Astrocyte (in vitro differentiated cells and primary cell): ENCODE data around the gene ARHGAP26. TPM values are rescaled to one million over a fixed set of nuclear protein-coding genes. Genes with fewer than 3 reads are reported as not detected.

ENCODE experiments used
- DNase-seq: peaks from one replicate; pipeline ENCODE4 v3.0.0-alpha.2; 2010; ENCODE audit warnings: low read depth
- FAIRE-seq: peaks from 2 replicates; lab custom pipeline; 2011; peaks lifted over from hg19 to GRCh38; lab: Jason Lieb, UNC
- H2AFZ ChIP-seq: 2 replicates; pipeline ENCODE4 v1.6.0; 2012; ENCODE audit warnings: low read depth, low read length, inconsistent platforms
- H3K27ac ChIP-seq: 2 replicates; pipeline ENCODE4 v1.5.1; 2011; ENCODE audit warnings: low read depth, low read length, inconsistent platforms
- H3K27me3 ChIP-seq: 2 replicates; pipeline ENCODE4 v1.6.0; 2011; ENCODE audit warnings: low read length, inconsistent platforms; ENCODE audit not compliant: insufficient read depth
- H3K36me3 ChIP-seq: 2 replicates; pipeline ENCODE4 v1.5.1; 2011; ENCODE audit warnings: low read length, inconsistent platforms; ENCODE audit not compliant: insufficient read depth
- H3K4me1 ChIP-seq: 2 replicates; pipeline ENCODE4 v1.5.1; 2011; ENCODE audit warnings: low read length, inconsistent platforms; ENCODE audit not compliant: insufficient read depth
- H3K4me2 ChIP-seq: 2 replicates; pipeline ENCODE4 v1.6.0; 2012; ENCODE audit warnings: low read length, inconsistent platforms
- H3K4me3 ChIP-seq: 2 replicates; pipeline ENCODE4 v1.5.1; 2011; ENCODE audit warnings: low read depth, mild to moderate bottlenecking, low read length, inconsistent platforms; ENCODE audit not compliant: insufficient read depth
- H3K79me2 ChIP-seq: 2 replicates; pipeline ENCODE4 v1.6.0; 2012; ENCODE audit warnings: mild to moderate bottlenecking, low read length, inconsistent platforms; ENCODE audit not compliant: insufficient read depth
- H3K9ac ChIP-seq: 2 replicates; pipeline ENCODE4 v1.6.0; 2012; ENCODE audit warnings: mild to moderate bottlenecking, low read length, inconsistent platforms
- H3K9me3 ChIP-seq: 2 replicates; pipeline ENCODE4 v1.5.1; 2012; ENCODE audit warnings: low read depth, mild to moderate bottlenecking, low read length, inconsistent platforms; ENCODE audit not compliant: insufficient read depth
- H4K20me1 ChIP-seq: 2 replicates; pipeline ENCODE4 v1.6.0; 2012; ENCODE audit warnings: low read length, inconsistent platforms; ENCODE audit not compliant: insufficient read depth
- H3K27ac Mint-ChIP-seq: one replicate; pipeline ENCODE4 v1.8.0; 2021; ENCODE audit warnings: mild to moderate bottlenecking, mixed read lengths; ENCODE audit not compliant: unreplicated experiment
- H3K27me3 Mint-ChIP-seq: one replicate; pipeline ENCODE4 v1.8.0; 2021; ENCODE audit warnings: low read depth, mixed read lengths; ENCODE audit not compliant: unreplicated experiment
- H3K36me3 Mint-ChIP-seq: one replicate; pipeline ENCODE4 v1.8.0; 2021; ENCODE audit warnings: low read depth, mixed read lengths; ENCODE audit not compliant: unreplicated experiment
- H3K4me1 Mint-ChIP-seq: one replicate; pipeline ENCODE4 v1.8.0; 2021; ENCODE audit warnings: low read depth, mixed read lengths; ENCODE audit not compliant: unreplicated experiment
- H3K4me3 Mint-ChIP-seq: one replicate; pipeline ENCODE4 v1.8.0; 2021; ENCODE audit warnings: mild to moderate bottlenecking, moderate library complexity, mixed read lengths; ENCODE audit not compliant: unreplicated experiment
- H3K9me3 Mint-ChIP-seq: one replicate; pipeline ENCODE4 v1.8.0; 2021; ENCODE audit warnings: mild to moderate bottlenecking, mixed read lengths; ENCODE audit not compliant: unreplicated experiment
- EZH2 ChIP-seq: IDR thresholded peaks from 2 replicates; pipeline ENCODE4 v1.6.1; 2012; ENCODE audit warnings: mild to moderate bottlenecking, low read length, inconsistent platforms; ENCODE audit not compliant: insufficient read depth
- total RNA-seq: library from RNA; stranded (reverse); gene quantifications from 2 replicates; pipeline ENCODE4 v1.2.1, GENCODE V29; 2021
- TF ChIP-seq, protein P1 (sequence below): IDR thresholded peaks from 2 replicates; pipeline ENCODE4 v1.5.1; 2011; ENCODE audit warnings: low read depth, mild to moderate bottlenecking, inconsistent platforms, low read length, moderate library complexity; ENCODE audit not compliant: insufficient read depth

Gene ARHGAP26
- total RNA-seq, 1 donor from 2014 or later, result 5.6 TPM

DNA sequence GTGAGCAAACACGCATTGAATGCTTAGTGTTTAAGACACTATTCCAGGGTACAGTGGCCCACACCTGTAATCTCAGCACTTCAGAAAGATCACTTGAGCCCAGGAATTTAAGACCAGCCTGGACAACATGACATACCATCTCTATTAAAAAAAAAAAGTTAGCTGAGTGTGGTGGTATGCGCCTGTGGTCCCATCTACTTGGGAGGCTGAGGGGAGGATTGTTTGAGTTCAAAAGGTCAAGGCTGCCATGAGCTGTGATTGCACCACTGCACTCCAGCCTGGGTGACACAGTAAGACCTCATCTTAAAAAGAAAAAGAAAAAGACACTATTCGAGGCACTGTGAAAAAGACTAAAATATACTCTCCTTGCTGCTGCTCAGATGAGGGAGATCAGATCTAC, 392.6 kb downstream of the ARHGAP26 start:
- no peak for DNase-seq
- Histone ChIP-seq H3K9me3 (no peaks in the 10 kb centered on the region), H3K79me2 (no peaks in the 10 kb centered on the region), H4K20me1 (no peaks in the 10 kb centered on the region), H3K36me3 (no peaks in the 10 kb centered on the region), H2AFZ (no peak overlapping the region), H3K27ac (no peak overlapping the region), H3K27me3 (no peaks in the 10 kb centered on the region), H3K4me2 (no peak overlapping the region), H3K4me3 (no peak overlapping the region), H3K9ac (no peak overlapping the region), H3K4me1 (no peaks in the 10 kb centered on the region)
- TF ChIP-seq EZH2, result no peak
- TF ChIP-seq, protein P1, sequence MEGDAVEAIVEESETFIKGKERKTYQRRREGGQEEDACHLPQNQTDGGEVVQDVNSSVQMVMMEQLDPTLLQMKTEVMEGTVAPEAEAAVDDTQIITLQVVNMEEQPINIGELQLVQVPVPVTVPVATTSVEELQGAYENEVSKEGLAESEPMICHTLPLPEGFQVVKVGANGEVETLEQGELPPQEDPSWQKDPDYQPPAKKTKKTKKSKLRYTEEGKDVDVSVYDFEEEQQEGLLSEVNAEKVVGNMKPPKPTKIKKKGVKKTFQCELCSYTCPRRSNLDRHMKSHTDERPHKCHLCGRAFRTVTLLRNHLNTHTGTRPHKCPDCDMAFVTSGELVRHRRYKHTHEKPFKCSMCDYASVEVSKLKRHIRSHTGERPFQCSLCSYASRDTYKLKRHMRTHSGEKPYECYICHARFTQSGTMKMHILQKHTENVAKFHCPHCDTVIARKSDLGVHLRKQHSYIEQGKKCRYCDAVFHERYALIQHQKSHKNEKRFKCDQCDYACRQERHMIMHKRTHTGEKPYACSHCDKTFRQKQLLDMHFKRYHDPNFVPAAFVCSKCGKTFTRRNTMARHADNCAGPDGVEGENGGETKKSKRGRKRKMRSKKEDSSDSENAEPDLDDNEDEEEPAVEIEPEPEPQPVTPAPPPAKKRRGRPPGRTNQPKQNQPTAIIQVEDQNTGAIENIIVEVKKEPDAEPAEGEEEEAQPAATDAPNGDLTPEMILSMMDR, result no peak
- FAIRE-seq, result no peak
- H3K4me3 Mint-ChIP-seq, result no peak overlapping the region
- H3K27me3 Mint-ChIP-seq, result no peaks in the 10 kb centered on the region
- peaks cover 1% of the 10 kb centered on the region for H3K4me1 Mint-ChIP-seq
- peaks cover 3% of the 10 kb centered on the region for H3K9me3 Mint-ChIP-seq
- H3K36me3 Mint-ChIP-seq, result peaks cover 3% of the 10 kb centered on the region
- H3K27ac Mint-ChIP-seq, result no peak overlapping the region

DNA sequence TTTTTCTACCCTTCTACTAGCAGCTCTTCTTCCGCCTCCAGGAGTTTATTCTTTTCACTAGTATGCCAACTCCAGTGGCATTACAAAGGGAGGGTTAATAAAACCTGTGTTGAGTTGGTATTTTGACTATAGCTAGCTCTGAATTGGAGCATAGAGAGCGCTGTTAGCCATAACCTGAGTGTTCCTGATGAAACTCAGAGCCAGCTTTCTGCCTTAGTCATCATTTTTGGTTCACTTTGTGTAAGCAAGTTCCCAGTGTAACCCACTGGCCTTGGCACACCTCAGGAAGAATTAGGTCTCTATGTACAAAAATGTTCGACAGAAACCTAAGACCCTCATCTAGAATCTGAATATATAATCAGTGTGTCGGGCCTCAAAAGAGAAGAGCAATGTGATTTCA, 394.4 kb downstream of the ARHGAP26 start:
- no peak overlapping the region for H3K27ac Mint-ChIP-seq
- FAIRE-seq, result no peak

More for the DNA sequence above, 394.4 kb downstream of the ARHGAP26 start:
- H3K79me2 ChIP-seq, result no peaks in the 10 kb centered on the region
- H2AFZ ChIP-seq, result no peak overlapping the region
- H3K9me3 Mint-ChIP-seq, result peaks cover 3% of the 10 kb centered on the region
- no peak overlapping the region for H3K4me2 ChIP-seq
- H3K27me3 ChIP-seq, result no peaks in the 10 kb centered on the region
- no peak overlapping the region for H3K9ac ChIP-seq
- no peaks in the 10 kb centered on the region for H3K36me3 ChIP-seq
- H3K36me3 Mint-ChIP-seq, result peaks cover 3% of the 10 kb centered on the region
- DNase-seq, result no peak
- H3K4me3 Mint-ChIP-seq, result no peak overlapping the region
- no peaks in the 10 kb centered on the region for H3K4me1 ChIP-seq
- peaks cover 1% of the 10 kb centered on the region for H3K4me1 Mint-ChIP-seq
- H4K20me1 ChIP-seq, result no peaks in the 10 kb centered on the region
- no peak overlapping the region for H3K27ac ChIP-seq
- H3K27me3 Mint-ChIP-seq, result no peaks in the 10 kb centered on the region
- no peaks in the 10 kb centered on the region for H3K9me3 ChIP-seq
- TF ChIP-seq EZH2, result no peak
- TF ChIP-seq, protein P1, result no peak
- H3K4me3 ChIP-seq, result no peak overlapping the region
